ENCODE data around the gene TOMM7. TPM values are rescaled to one million over a fixed set of nuclear protein-coding genes. Genes with fewer than 3 reads are reported as not detected.
"Not testable (repeated sequence)": the region's sequence is repeated elsewhere in the genome, so short reads cannot be mapped to it uniquely, and the experiment has no call there.

TOMM7 gene
- total RNA-seq, 1 experiment from 2014 or later = 226 TPM

DNA sequence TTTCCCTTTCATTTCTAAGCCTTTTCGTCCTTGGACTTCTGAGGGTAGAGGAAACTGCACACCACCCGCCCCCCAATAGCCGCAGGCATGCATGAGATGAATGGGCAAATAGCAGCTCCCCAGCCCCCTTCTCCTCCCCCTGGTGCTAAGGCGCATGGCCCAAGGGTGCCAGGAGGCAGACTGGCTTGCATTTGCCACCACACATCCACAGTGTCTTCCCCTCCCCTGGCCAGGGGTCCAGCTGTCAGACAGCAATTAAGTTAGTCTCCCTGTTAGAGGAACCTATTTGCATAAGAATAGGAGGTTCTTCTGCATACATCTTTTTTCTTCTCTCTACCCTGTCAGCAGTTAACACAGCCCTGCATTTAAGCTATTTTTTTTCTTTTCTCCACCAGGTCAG, 20.2 kb downstream of the TOMM7 start:
- no peaks in the 10 kb centered on the region for H3K9me3 ChIP-seq (replicated peaks)
- no peak for DNase-seq (ENCODE audit: low read depth in 1 of 2, low spot score in 2 of 2)
- H3K27ac ChIP-seq = no peak overlapping the region
- H3K27me3 ChIP-seq (replicated peaks) = no peaks in the 10 kb centered on the region
- no peak overlapping the region for H3K4me3 ChIP-seq
- no peaks in the 10 kb centered on the region for H3K36me3 ChIP-seq
- H3K4me1 ChIP-seq (replicated peaks) = no peaks in the 10 kb centered on the region

DNA sequence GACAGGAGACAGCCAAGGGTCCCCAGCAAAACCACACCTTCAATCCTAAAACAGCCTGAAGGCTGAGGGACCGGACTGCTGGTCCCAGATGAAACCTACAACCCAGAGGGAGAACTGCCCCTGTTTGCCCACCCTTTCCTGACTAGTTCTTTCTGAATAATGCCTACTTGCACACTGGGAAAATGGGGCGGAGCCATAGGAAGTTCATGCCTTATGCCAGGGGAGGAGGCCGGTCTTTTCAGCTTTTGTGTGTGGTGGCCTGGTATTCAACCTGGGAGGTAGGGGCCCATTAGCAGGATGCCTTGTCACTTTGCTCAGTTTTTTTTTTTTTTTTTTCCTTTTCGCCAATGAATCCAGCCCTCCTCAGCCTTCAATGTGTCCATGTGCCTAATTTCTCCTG, 20.7 kb downstream of the TOMM7 start:
- H3K36me3 ChIP-seq = no peaks in the 10 kb centered on the region
- DNase-seq (ENCODE audit: low read depth in 1 of 2, low spot score in 2 of 2) = peak in 1 of 2 experiments; percentile 3
- H3K27ac ChIP-seq = no peak overlapping the region
- H3K27me3 ChIP-seq (replicated peaks) = no peaks in the 10 kb centered on the region
- no peaks in the 10 kb centered on the region for H3K9me3 ChIP-seq (replicated peaks)
- no peaks in the 10 kb centered on the region for H3K4me1 ChIP-seq (replicated peaks)
- H3K4me3 ChIP-seq = no peak overlapping the region

DNA sequence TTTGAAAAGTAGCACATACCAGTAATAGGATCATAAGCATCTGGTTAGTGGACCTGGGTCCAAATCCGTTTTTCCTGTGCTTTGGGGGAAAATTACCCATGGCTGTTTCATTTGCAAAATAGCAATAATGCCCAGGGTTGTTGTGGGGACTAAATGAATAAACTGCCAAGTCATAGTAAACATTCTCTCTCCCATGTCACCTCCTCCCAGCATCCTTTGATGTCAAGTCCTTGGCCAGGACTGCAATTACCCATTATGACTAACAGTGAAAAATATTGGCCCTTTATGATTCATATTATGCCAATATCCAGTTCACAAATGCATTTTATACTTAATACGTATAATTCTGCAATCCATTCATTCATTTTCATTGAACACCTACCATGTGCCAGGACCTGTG, 23.0 kb downstream of the TOMM7 start:
- Histone ChIP-seq H3K36me3 (no peaks in the 10 kb centered on the region), H3K27me3 (replicated peaks) (no peaks in the 10 kb centered on the region), H3K4me1 (replicated peaks) (no peaks in the 10 kb centered on the region), H3K4me3 (no peak overlapping the region), H3K9me3 (replicated peaks) (no peaks in the 10 kb centered on the region), H3K27ac (no peak overlapping the region)
- no peak for DNase-seq (ENCODE audit: low read depth in 1 of 2, low spot score in 2 of 2)

DNA sequence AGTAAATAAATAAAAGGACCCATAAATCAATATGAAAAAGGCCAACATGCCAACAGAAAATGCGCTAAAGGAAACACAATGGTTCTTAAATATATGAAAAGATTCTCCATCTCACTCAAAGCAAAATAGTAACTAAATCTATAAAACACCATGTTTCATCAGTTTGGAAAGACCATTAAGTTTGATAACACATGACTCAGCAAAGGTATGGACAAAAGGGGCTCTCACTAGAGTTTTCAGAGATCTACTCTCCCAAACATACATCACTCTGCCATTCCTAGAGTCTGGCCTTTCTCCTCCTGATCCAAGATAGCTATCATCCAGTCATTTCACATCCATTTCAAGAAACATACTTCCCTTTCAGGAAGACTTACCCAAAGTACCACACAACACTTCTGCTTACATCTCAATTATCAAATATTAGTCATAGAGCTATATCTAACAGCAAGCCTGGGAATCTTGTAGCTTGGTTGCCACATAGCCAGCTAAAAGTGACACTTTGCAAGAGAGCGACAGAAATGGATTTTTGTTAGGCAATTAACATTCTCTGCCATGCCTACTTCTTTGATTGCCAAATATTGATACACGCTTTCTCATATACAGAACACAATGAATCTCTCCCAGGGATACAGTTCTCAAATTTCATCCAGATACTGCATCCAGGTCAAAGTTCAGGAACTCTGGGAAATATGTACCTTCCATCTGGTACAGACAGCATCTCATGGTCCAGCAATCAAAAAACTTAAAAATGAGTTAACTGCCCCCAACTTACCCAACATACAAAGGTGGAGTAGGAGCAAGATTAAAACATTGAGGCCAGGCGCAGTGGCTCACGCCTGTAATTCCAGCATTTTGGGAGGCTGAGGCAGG, 28.8 kb downstream of the TOMM7 start:
- no peak for DNase-seq (ENCODE audit: low read depth in 1 of 2, low spot score in 2 of 2)
- Histone ChIP-seq H3K27me3 (replicated peaks) (no peaks in the 10 kb centered on the region), H3K4me3 (no peak overlapping the region), H3K27ac (no peak overlapping the region), H3K9me3 (replicated peaks) (no peaks in the 10 kb centered on the region), H3K36me3 (no peaks in the 10 kb centered on the region), H3K4me1 (replicated peaks) (peaks cover 9% of the 10 kb centered on the region)

DNA sequence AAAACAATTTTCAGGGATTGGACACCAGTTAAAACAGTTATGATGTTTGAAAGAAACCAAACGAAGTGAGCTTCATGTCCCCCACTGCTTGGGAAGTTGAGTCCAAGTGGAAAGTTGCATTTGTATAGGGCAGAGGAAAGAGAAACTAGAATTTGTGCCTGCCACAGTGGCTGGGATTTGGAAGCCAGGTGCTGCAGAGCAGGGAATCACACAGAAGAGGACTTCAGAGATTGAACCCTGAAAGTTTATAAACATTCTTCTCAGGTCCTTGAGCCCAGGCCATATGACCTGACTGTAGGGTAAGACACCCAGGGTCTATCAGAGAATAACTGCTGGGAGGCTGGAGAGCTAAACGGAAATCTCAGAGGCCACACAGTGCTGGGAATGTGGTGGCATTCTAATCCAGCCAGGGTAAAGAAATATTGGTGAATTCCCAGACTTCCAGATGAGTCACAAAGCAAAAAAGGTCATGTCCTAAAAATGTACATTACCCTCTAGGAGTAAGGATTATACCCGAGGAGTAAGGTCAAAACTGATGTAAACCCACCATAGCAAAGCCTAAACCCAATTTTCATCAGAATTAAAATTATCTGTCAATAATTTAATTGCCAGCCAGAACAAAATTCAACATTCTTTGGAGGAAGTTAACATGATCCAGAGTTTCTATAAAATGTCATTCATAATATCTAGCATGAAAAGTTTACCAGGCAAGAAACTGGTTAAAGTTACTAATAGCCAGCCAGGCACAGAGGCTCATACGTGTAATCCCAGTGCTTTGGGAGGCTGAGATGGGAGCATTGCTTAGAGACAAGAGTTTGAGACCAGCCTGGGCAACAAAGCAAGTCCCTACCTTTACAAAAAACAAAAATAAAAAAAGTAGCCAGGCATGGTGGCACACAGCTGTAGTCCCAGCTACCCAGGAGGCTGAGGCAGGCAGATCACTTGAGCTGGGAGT, 31.2 kb downstream of the TOMM7 start:
- Histone ChIP-seq H3K9me3 (replicated peaks) (no peaks in the 10 kb centered on the region), H3K27me3 (replicated peaks) (no peaks in the 10 kb centered on the region), H3K36me3 (no peaks in the 10 kb centered on the region), H3K27ac (peak overlapping the region; percentile 31; the same call in 1 of the 2 replicates), H3K4me1 (replicated peaks) (peaks cover 9% of the 10 kb centered on the region), H3K4me3 (no peak overlapping the region)
- DNase-seq (ENCODE audit: low read depth in 1 of 2, low spot score in 2 of 2) = peak in 1 of 2 experiments; percentile 47

DNA sequence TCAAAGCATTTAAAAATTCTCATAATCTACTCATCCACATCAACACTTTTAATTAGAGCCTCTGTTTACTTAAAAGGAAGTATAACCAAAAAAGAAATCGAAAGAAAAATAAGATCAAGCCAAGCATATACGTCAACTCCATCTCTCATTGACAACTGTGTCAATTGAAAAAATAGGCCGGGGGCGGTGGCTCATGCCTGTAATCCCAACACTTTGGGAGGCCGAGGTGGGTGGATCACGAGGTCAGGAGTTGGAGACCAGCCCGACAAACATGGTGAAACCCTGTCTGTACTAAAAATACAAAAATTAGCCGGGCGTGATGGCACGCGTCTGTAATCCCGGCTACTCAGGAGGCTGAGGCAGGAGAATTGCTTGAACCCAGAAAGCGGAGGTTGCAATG, 32.0 kb downstream of the TOMM7 start:
- H3K36me3 ChIP-seq; DNase-seq (ENCODE audit: low read depth in 1 of 2, low spot score in 2 of 2); H3K27ac ChIP-seq; H3K9me3 ChIP-seq (replicated peaks); H3K27me3 ChIP-seq (replicated peaks); H3K4me1 ChIP-seq (replicated peaks); H3K4me3 ChIP-seq: not testable (repeated sequence)

DNA sequence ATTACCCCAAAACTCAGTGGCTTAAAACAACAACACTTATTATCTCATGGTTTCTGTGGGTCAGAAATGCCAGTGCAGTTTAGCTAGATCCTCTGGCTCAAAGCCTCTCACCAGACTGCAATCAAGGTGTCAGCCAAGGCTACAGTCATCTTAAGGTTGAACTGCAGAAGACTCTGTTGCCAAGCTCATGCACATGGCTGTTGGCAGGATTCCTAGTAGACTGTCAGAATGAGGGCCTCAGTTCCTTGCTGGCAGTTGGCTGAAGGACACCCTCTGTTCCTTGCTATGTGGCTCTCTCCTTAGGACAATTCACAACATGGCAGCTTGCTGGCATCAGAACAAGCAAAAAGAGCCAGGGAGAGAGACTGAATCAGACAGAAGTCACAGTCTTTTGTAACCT, 34.7 kb downstream of the TOMM7 start:
- no peak overlapping the region for H3K27ac ChIP-seq
- no peak overlapping the region for H3K4me3 ChIP-seq
- no peak for DNase-seq (ENCODE audit: low read depth in 1 of 2, low spot score in 2 of 2)
- no peaks in the 10 kb centered on the region for H3K9me3 ChIP-seq (replicated peaks)
- H3K36me3 ChIP-seq = no peaks in the 10 kb centered on the region
- no peaks in the 10 kb centered on the region for H3K27me3 ChIP-seq (replicated peaks)
- H3K4me1 ChIP-seq (replicated peaks) = peaks cover 9% of the 10 kb centered on the region

DNA sequence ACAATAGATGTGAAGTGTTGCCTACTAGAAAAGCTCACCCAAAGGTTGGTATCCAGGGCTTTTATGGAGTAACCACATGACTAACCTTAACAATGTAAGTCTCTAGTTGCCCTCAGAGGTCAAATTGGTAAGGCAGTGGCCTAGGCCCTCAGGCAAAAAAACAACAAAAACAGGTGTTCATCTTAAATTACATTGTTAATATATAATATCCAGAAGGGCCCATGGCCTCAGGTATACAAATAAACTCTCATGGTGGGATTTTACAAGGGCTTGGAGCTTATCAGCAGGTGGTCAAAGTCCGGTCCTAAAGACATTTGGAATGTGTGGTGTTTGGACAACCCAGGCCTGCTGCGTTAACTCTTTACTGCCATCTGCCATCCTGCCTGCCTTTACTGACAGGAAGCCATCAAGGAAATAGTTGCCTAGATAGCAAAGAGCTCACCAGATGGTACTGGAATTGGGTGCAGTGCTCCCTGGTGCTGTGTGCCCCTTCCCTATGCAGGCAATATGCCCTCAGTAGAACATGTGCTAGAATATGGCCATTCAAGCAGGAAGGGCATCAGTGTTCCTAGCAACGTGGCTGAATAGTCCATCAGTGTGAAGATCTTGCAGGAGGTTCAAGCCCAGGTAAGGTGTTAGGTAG, 36.2 kb downstream of the TOMM7 start:
- H3K27ac ChIP-seq = no peak overlapping the region
- no peak for DNase-seq (ENCODE audit: low read depth in 1 of 2, low spot score in 2 of 2)
- H3K36me3 ChIP-seq = no peaks in the 10 kb centered on the region
- no peaks in the 10 kb centered on the region for H3K9me3 ChIP-seq (replicated peaks)
- H3K4me1 ChIP-seq (replicated peaks) = peaks cover 19% of the 10 kb centered on the region
- H3K27me3 ChIP-seq (replicated peaks) = no peaks in the 10 kb centered on the region
- H3K4me3 ChIP-seq = no peak overlapping the region

DNA sequence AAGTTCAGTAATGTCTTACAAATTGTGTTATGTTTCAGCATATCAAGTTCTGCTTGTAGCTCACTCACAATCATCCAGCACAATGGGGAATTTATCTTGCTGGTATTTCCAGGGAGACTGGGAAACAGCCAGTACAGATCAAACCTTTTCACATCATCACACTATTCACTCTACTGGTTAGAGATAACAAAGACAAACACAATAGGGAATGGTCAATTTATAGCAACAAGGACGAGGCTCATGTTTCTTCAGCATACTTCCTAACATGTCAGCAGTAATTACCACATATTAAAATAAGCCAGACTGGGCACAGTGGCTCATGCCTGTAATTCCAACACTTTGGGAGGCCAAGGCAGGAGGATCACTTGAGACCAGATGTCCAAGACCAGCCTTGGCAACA, 38.3 kb downstream of the TOMM7 start:
- no peak overlapping the region for H3K27ac ChIP-seq
- H3K36me3 ChIP-seq = no peaks in the 10 kb centered on the region
- no peak overlapping the region for H3K4me3 ChIP-seq
- no peaks in the 10 kb centered on the region for H3K27me3 ChIP-seq (replicated peaks)
- H3K9me3 ChIP-seq (replicated peaks) = no peaks in the 10 kb centered on the region
- DNase-seq (ENCODE audit: low read depth in 1 of 2, low spot score in 2 of 2) = no peak
- peaks cover 35% of the 10 kb centered on the region for H3K4me1 ChIP-seq (replicated peaks)

DNA sequence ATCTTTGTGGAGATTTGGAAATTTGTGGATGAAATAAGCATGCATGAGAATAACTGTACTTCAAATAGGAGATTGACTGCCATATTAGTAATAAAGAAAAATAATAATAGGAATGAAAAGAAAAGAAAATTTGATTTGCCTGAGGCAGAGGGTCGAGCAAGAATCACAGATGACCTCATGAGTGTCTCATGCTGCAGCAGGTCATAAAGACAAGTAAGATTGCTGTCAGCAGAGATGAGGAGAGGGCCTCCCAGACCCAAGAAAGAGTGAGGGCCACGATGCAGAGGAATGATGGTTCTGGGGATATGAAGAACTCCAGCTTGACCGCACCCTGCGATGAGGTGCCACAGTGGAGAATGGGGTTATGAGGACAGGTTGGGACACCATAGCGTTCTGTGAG, 39.2 kb downstream of the TOMM7 start:
- no peak overlapping the region for H3K27ac ChIP-seq
- peaks cover 36% of the 10 kb centered on the region for H3K4me1 ChIP-seq (replicated peaks)
- no peak overlapping the region for H3K4me3 ChIP-seq
- no peaks in the 10 kb centered on the region for H3K36me3 ChIP-seq
- DNase-seq (ENCODE audit: low read depth in 1 of 2, low spot score in 2 of 2) = no peak
- H3K9me3 ChIP-seq (replicated peaks) = no peaks in the 10 kb centered on the region
- no peaks in the 10 kb centered on the region for H3K27me3 ChIP-seq (replicated peaks)

DNA sequence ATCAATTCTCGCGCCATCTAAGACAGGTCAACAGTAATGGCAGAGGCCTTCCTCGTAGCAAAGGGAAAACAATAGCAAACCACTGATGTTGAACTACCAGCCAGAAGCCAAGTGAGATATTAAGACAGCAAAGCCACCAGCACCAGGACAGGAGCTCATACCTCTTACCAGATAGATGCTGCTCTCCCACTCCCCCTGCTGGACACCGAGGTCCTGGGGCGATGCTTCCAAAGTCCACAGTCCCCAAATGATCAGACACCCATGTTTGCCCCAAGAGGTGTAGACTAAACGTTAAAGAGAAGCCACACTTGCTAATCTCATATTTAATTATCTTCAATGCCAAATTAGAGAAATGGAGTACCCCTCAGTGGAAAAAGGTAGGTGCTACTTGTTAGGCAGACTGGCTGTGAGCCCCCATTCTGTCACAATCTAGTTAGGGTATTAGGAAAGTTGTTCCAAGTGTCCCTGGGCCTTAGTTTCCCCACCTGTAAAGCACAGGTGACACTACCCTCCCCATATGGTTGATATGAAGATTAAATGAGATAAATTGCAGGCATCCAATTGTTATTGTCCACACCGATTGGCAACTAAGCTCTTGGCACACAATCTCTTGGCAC, 39.9 kb downstream of the TOMM7 start:
- peaks cover 36% of the 10 kb centered on the region for H3K4me1 ChIP-seq (replicated peaks)
- H3K36me3 ChIP-seq = no peaks in the 10 kb centered on the region
- H3K27ac ChIP-seq = no peak overlapping the region
- H3K4me3 ChIP-seq = no peak overlapping the region
- DNase-seq (ENCODE audit: low read depth in 1 of 2, low spot score in 2 of 2) = peak; percentile 51 to 71
- no peaks in the 10 kb centered on the region for H3K27me3 ChIP-seq (replicated peaks)
- H3K9me3 ChIP-seq (replicated peaks) = no peaks in the 10 kb centered on the region

DNA sequence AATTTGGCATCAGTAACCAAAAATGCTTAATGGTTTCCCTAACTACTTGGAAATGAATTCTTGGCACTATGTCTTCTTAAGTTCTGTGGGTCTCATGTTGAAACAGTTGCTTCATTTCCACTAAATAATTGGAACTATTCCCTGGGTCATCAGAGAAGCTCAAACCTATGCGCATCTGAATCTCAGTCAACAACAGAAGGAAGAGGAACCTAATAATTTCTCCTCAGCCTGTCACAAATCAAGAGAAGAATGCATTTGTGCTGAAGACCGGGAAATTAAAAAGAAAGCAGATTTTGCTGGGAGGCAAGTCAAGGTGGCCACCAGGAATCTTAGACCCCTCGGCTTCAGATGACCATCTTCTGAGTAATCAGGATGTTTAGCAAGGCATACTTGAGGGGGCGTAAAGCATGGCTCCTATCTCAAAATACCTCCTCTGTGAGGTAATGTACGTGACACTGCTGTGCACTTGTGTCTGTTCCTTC, 41.4 kb downstream of the TOMM7 start:
- H3K27ac ChIP-seq = peak overlapping the region; percentile 42
- H3K4me3 ChIP-seq = no peak overlapping the region
- peaks cover 36% of the 10 kb centered on the region for H3K4me1 ChIP-seq (replicated peaks)
- H3K9me3 ChIP-seq (replicated peaks) = no peaks in the 10 kb centered on the region
- no peaks in the 10 kb centered on the region for H3K27me3 ChIP-seq (replicated peaks)
- DNase-seq (ENCODE audit: low read depth in 1 of 2, low spot score in 2 of 2) = peak; percentile 46 to 54
- H3K36me3 ChIP-seq = no peaks in the 10 kb centered on the region

DNA sequence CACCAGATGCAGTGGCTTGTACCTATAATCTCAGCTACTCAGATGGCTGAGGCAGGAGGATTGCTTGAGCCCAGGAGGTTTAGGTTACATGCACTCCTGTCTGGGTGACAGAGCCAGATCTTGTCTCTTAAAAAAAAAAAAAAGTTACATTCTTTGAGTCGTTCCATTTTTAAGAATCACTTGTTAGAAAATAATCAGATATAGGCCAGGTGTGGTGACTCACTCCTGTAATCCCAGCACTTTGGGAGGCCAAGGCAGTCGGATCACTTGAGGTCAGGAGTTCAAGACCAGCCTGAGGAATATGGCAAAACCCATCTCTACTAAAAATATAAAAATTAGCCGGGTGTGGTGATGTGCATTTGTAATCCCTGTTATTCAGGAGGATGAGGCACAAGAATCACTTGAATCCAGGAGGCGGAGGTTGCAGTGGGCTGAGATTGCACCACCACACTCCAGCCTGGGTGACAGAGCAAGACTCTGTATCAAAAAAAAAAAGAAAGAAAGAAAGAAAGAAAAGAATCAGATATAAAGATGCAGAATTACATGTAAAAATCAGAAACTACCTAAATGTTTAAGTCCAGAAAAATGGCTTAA, 42.8 kb downstream of the TOMM7 start:
- H3K4me3 ChIP-seq; H3K9me3 ChIP-seq (replicated peaks); H3K27me3 ChIP-seq (replicated peaks); H3K36me3 ChIP-seq; H3K27ac ChIP-seq: not testable (repeated sequence)
- H3K4me1 ChIP-seq (replicated peaks) = peaks cover 36% of the 10 kb centered on the region
- peak in 1 of 2 experiments; percentile 10 for DNase-seq (ENCODE audit: low read depth in 1 of 2, low spot score in 2 of 2)
